ENCODE measurements around the gene CEP85. TPM values are rescaled to one million over a fixed set of nuclear protein-coding genes. Genes with fewer than 3 reads are reported as not detected.
A peak's percentile ranks its signal among the peaks of the same experiment; 100 is the strongest.

CEP85 gene
- total and polyA plus RNA-seq, 2 of the 13 experiments (the other 11 are each of a cell fraction or from before 2014, with no cell fraction given) = 16.1 to 26.7 TPM

DNA sequence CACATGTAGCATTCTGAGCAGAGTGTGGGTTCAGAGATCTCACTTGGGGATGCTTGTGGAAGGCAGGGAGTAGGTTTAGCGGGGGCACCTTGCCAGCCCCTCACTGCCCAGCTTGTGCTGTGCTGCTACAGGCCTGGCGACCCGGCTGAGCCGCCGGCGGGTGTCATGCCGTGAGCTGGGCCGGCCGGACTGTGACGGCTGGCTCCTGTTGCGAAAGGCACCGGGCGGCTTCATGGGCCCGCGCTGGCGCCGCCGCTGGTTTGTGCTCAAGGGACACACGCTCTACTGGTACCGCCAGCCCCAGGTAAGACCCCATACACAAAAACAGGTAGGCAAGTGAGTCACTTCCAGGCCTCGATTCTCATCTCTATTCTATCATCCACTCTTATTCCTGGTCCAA is 49.1 kb upstream of the CEP85 start:
- 51% methylated on average over 8 of the region's 21 CpGs for WGBS (ENCODE audit: low lambda C conversion rate)
- intact Hi-C loops (cut with micrococcal nuclease; ENCODE audit: unreplicated experiment) (no loop called here), in situ Hi-C loops (cut with HindIII; ENCODE audit: extremely low pct_ligation_motif_present, low pct_unique_long_range_greater_than_20kb) (no loop called here)
- H3K79me2 ChIP-seq (ENCODE audit: insufficient read depth, low read length) = no peaks in the 10 kb centered on the region
- POLR2A ChIA-PET = interaction anchor here (1.2 to 2.0 kb wide), 2 partner anchors 15 to 49 kb away, joined by 3 to 4 read pairs; partner anchors contain the start of gene CEP85
- H3K36me3 ChIP-seq (replicated peaks in 1 of 2; ENCODE audit: control insufficient read depth in 1 of 2, insufficient read depth in 2 of 2, low read length in 2 of 2) = peaks cover 2% of the 10 kb centered on the region in 2 experiments; a peak in 2 of 5 replicates
- H3K27me3 ChIP-seq (ENCODE audit: control insufficient read depth in 1 of 2, insufficient read depth in 2 of 2, low read length in 2 of 2) = no peaks in the 10 kb centered on the region
- BruUV-seq (replicated peaks) = no TSS peak
- H4K20me1 ChIP-seq (ENCODE audit: insufficient read depth, low read length) = no peaks in the 10 kb centered on the region
- FAIRE-seq = no peak
- CTCF ChIA-PET (ENCODE audit: low intra/inter-chr PET ratio, low total read pairs) = no interaction called here
- peak; percentile 55 for ATAC-seq
- H3K4me3 ChIP-seq (replicated peaks in 1 of 3; ENCODE audit: insufficient read depth in 1 of 3, low read depth in 2 of 3, low read length in 3 of 3) = no peak overlapping the region
- H3K9ac ChIP-seq (ENCODE audit: insufficient read depth, low read depth, low read length) = no peak overlapping the region
- H3K4me2 ChIP-seq (ENCODE audit: low read depth, low read length) = peak overlapping the region; percentile 39; the same call in 1 of the 2 replicates
- no peak overlapping the region for H3K27ac ChIP-seq (ENCODE audit: extremely low read length, insufficient read depth, low read length)
- H2AFZ ChIP-seq (ENCODE audit: low read length) = no peak overlapping the region
- no peak for DNase-seq (ENCODE audit: low spot score)
- H3K4me1 ChIP-seq (ENCODE audit: insufficient read depth, low read length) = no peaks in the 10 kb centered on the region
- H3K9me3 ChIP-seq (ENCODE audit: low read length) = no peaks in the 10 kb centered on the region
- no peak for TF ChIP-seq RXRB (CRISPR knock-in tag; IDR thresholded peaks at IDR 0.05; ENCODE audit: borderline replicate concordance)
- TF ChIP-seq TAF1 (CRISPR knock-in tag; IDR thresholded peaks at IDR 0.05) = no peak
- no peak for TF ChIP-seq ZNF773 (CRISPR knock-in tag; IDR thresholded peaks at IDR 0.05; ENCODE audit: borderline replicate concordance)
- 0 out of 2 replicates have a peak, but pooled peaks have one; percentile 29 for TF ChIP-seq ZNF629 (CRISPR knock-in tag; conservative IDR thresholded peaks at IDR 0.05)
- TF ChIP-seq, protein P1, sequence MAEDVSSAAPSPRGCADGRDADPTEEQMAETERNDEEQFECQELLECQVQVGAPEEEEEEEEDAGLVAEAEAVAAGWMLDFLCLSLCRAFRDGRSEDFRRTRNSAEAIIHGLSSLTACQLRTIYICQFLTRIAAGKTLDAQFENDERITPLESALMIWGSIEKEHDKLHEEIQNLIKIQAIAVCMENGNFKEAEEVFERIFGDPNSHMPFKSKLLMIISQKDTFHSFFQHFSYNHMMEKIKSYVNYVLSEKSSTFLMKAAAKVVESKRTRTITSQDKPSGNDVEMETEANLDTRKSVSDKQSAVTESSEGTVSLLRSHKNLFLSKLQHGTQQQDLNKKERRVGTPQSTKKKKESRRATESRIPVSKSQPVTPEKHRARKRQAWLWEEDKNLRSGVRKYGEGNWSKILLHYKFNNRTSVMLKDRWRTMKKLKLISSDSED (CRISPR knock-in tag; IDR thresholded peaks at IDR 0.05) = no peak
- no peak for TF ChIP-seq ZNF44 (CRISPR knock-in tag; IDR thresholded peaks at IDR 0.05)
- no peak for TF ChIP-seq ZNF772 (CRISPR knock-in tag; IDR thresholded peaks at IDR 0.05)
- no peak for TF ChIP-seq SRSF1 (optimal IDR thresholded peaks at IDR 0.05; ENCODE audit: low read depth, low read length)
- TF ChIP-seq, protein P2, sequence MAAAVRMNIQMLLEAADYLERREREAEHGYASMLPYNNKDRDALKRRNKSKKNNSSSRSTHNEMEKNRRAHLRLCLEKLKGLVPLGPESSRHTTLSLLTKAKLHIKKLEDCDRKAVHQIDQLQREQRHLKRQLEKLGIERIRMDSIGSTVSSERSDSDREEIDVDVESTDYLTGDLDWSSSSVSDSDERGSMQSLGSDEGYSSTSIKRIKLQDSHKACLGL (CRISPR knock-in tag; IDR thresholded peaks at IDR 0.05) = no peak
- TF ChIP-seq TMF1 (CRISPR knock-in tag; IDR thresholded peaks at IDR 0.05; ENCODE audit: low read depth) = no peak
- TF ChIP-seq, protein P3, sequence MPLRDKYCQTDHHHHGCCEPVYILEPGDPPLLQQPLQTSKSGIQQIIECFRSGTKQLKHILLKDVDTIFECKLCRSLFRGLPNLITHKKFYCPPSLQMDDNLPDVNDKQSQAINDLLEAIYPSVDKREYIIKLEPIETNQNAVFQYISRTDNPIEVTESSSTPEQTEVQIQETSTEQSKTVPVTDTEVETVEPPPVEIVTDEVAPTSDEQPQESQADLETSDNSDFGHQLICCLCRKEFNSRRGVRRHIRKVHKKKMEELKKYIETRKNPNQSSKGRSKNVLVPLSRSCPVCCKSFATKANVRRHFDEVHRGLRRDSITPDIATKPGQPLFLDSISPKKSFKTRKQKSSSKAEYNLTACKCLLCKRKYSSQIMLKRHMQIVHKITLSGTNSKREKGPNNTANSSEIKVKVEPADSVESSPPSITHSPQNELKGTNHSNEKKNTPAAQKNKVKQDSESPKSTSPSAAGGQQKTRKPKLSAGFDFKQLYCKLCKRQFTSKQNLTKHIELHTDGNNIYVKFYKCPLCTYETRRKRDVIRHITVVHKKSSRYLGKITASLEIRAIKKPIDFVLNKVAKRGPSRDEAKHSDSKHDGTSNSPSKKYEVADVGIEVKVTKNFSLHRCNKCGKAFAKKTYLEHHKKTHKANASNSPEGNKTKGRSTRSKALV (CRISPR knock-in tag; IDR thresholded peaks at IDR 0.05) = no peak
- TF ChIP-seq, protein P4, sequence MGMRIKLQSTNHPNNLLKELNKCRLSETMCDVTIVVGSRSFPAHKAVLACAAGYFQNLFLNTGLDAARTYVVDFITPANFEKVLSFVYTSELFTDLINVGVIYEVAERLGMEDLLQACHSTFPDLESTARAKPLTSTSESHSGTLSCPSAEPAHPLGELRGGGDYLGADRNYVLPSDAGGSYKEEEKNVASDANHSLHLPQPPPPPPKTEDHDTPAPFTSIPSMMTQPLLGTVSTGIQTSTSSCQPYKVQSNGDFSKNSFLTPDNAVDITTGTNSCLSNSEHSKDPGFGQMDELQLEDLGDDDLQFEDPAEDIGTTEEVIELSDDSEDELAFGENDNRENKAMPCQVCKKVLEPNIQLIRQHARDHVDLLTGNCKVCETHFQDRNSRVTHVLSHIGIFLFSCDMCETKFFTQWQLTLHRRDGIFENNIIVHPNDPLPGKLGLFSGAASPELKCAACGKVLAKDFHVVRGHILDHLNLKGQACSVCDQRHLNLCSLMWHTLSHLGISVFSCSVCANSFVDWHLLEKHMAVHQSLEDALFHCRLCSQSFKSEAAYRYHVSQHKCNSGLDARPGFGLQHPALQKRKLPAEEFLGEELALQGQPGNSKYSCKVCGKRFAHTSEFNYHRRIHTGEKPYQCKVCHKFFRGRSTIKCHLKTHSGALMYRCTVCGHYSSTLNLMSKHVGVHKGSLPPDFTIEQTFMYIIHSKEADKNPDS (CRISPR knock-in tag; IDR thresholded peaks at IDR 0.05) = no peak
- no peak for TF ChIP-seq NBN (conservative IDR thresholded peaks at IDR 0.05)
- no peak for TF ChIP-seq ZNF7 (CRISPR knock-in tag; IDR thresholded peaks at IDR 0.05)
- TF ChIP-seq CEBPG (CRISPR knock-in tag; IDR thresholded peaks at IDR 0.05) = 0 out of 2 replicates have a peak, but pooled peaks have one; percentile 33
- TF ChIP-seq SALL1 (CRISPR knock-in tag; IDR thresholded peaks at IDR 0.05) = no peak
- no peak for TF ChIP-seq U2AF1 (optimal IDR thresholded peaks at IDR 0.05; ENCODE audit: low read depth, low read length)
- TF ChIP-seq, protein P5, sequence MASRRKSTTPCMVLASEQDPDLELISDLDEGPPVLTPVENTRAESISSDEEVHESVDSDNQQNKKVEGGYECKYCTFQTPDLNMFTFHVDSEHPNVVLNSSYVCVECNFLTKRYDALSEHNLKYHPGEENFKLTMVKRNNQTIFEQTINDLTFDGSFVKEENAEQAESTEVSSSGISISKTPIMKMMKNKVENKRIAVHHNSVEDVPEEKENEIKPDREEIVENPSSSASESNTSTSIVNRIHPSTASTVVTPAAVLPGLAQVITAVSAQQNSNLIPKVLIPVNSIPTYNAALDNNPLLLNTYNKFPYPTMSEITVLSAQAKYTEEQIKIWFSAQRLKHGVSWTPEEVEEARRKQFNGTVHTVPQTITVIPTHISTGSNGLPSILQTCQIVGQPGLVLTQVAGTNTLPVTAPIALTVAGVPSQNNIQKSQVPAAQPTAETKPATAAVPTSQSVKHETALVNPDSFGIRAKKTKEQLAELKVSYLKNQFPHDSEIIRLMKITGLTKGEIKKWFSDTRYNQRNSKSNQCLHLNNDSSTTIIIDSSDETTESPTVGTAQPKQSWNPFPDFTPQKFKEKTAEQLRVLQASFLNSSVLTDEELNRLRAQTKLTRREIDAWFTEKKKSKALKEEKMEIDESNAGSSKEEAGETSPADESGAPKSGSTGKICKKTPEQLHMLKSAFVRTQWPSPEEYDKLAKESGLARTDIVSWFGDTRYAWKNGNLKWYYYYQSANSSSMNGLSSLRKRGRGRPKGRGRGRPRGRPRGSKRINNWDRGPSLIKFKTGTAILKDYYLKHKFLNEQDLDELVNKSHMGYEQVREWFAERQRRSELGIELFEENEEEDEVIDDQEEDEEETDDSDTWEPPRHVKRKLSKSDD (CRISPR knock-in tag; IDR thresholded peaks at IDR 0.05; ENCODE audit: low read depth) = no peak
- TF ChIP-seq TEAD3 (CRISPR knock-in tag; optimal IDR thresholded peaks at IDR 0.05; ENCODE audit: borderline replicate concordance) = no peak

Data from HepG2 (cell line).